ENCODE results near the gene SYNDIG1.

The SYNDIG1 gene

GRCh38 chr20:24684421-24684871 is 215.0 kb downstream of the SYNDIG1 start:
- no peak for DNase-seq (ENCODE audit: extremely low read depth in 1 of 2, low read depth in 1 of 2)

GRCh38 chr20:24684956-24685691 is 215.7 kb downstream of the SYNDIG1 start:
- no peak for DNase-seq (ENCODE audit: extremely low read depth in 1 of 2, low read depth in 1 of 2)

- no peak for DNase-seq (ENCODE audit: extremely low read depth in 1 of 2, low read depth in 1 of 2)
Observed at GRCh38 chr20:24685736-24686135, 216.3 kb downstream of the SYNDIG1 start.

- DNase-seq (ENCODE audit: extremely low read depth in 1 of 2, low read depth in 1 of 2): no peak
Observed at GRCh38 chr20:24686156-24686555, 216.7 kb downstream of the SYNDIG1 start.

GRCh38 chr20:24690408-24690807 is 221.0 kb downstream of the SYNDIG1 start:
- no peak for DNase-seq (ENCODE audit: extremely low read depth in 1 of 2, low read depth in 1 of 2)

- no peak for DNase-seq (ENCODE audit: extremely low read depth in 1 of 2, low read depth in 1 of 2)
Observed at GRCh38 chr20:24691901-24692351, 222.5 kb downstream of the SYNDIG1 start.

- no peak for DNase-seq (ENCODE audit: extremely low read depth in 1 of 2, low read depth in 1 of 2)
Observed at GRCh38 chr20:24692446-24693200, 223.2 kb downstream of the SYNDIG1 start.

- DNase-seq (ENCODE audit: extremely low read depth in 1 of 2, low read depth in 1 of 2): no peak
Observed at GRCh38 chr20:24693466-24694156, 224.2 kb downstream of the SYNDIG1 start.

- no peak for DNase-seq (ENCODE audit: extremely low read depth in 1 of 2, low read depth in 1 of 2)
Observed at GRCh38 chr20:24694157-24694726, 224.8 kb downstream of the SYNDIG1 start.

- DNase-seq (ENCODE audit: extremely low read depth in 1 of 2, low read depth in 1 of 2): no peak
Observed at GRCh38 chr20:24694727-24695528, 225.5 kb downstream of the SYNDIG1 start.

GRCh38 chr20:24695529-24696225 is 226.2 kb downstream of the SYNDIG1 start:
- no peak for DNase-seq (ENCODE audit: extremely low read depth in 1 of 2, low read depth in 1 of 2)

- no peak for DNase-seq (ENCODE audit: extremely low read depth in 1 of 2, low read depth in 1 of 2)
Observed at GRCh38 chr20:24696396-24696795, 227.0 kb downstream of the SYNDIG1 start.

GRCh38 chr20:24697411-24697810 is 228.0 kb downstream of the SYNDIG1 start:
- DNase-seq (ENCODE audit: extremely low read depth in 1 of 2, low read depth in 1 of 2): no peak

GRCh38 chr20:24698189-24698588 is 228.8 kb downstream of the SYNDIG1 start:
- DNase-seq (ENCODE audit: extremely low read depth in 1 of 2, low read depth in 1 of 2): no peak

- DNase-seq (ENCODE audit: extremely low read depth in 1 of 2, low read depth in 1 of 2): no peak
Observed at GRCh38 chr20:24698706-24699206, 229.3 kb downstream of the SYNDIG1 start.

GRCh38 chr20:24699321-24700165 is 230.1 kb downstream of the SYNDIG1 start:
- no peak for DNase-seq (ENCODE audit: extremely low read depth in 1 of 2, low read depth in 1 of 2)

GRCh38 chr20:24700166-24700860 is 230.9 kb downstream of the SYNDIG1 start:
- no peak for DNase-seq (ENCODE audit: extremely low read depth in 1 of 2, low read depth in 1 of 2)

GRCh38 chr20:24701027-24701426 is 231.6 kb downstream of the SYNDIG1 start:
- DNase-seq (ENCODE audit: extremely low read depth in 1 of 2, low read depth in 1 of 2): no peak
